GM12878 (cell line): ENCODE measurements around the gene NRXN3. TPM values are rescaled to one million over a fixed set of nuclear protein-coding genes. Genes with fewer than 3 reads are reported as not detected.

Experiments
- ATAC-seq: fragments of 200-7000 bp; cut with Tn5 transposase; 3 replicates; pipeline ENCODE4 v1.9.1; 2020; ENCODE audit warnings: mild to moderate bottlenecking, moderate library complexity
- BruUV-seq: library from RNA; stranded (reverse); fragments of 400-500 nt; replicated peaks from 2 replicates; lab custom pipeline; 2021; lab: Mats Ljungman, UMichigan
- CTCF ChIA-PET: fragments of 300-600 bp; sonication (Branson Sonifier 250); formaldehyde crosslinking; extraction: SDS; loops from one replicate; lab custom pipeline; 2021; ENCODE audit warnings: inconsistent platforms; lab: Yijun Ruan, JAX
- POLR2A ChIA-PET: fragments of 350-600 bp; formaldehyde crosslinking; extraction: SDS; loops from one replicate; lab custom pipeline; 2021; ENCODE audit warnings: inconsistent platforms; lab: Charles Lee
- RAD21 ChIA-PET: fragments of 300-600 bp; sonication (Branson Sonifier 250); formaldehyde crosslinking; loops from one replicate; lab custom pipeline; 2023; ENCODE audit warnings: antibody characterized with exemption; ENCODE audit not compliant: unreplicated experiment; lab: Charles Lee
- SMC1A ChIA-PET: fragments of 300-600 bp; sonication (Branson Sonifier 250); formaldehyde crosslinking; loops from one replicate; lab custom pipeline; 2023; ENCODE audit not compliant: unreplicated experiment, uncharacterized antibody; lab: Charles Lee
- DNase-seq: peaks from one replicate; pipeline ENCODE4 v3.0.0-alpha.2; 2011; ENCODE audit warnings: low read depth, low spot score
- FAIRE-seq: peaks from 3 replicates; lab custom pipeline; 2011; peaks lifted over from hg19 to GRCh38; lab: Jason Lieb, UNC
- H2AFZ ChIP-seq: 2 replicates; pipeline ENCODE4 v1.6.0; 2011; ENCODE audit warnings: low read depth, low read length, control low read depth; ENCODE audit not compliant: control insufficient read depth
- H3K27ac ChIP-seq: 2 replicates; pipeline ENCODE4 v1.5.1; 2011; ENCODE audit warnings: control low read depth; ENCODE audit not compliant: control insufficient read depth, insufficient read depth
- H3K27me3 ChIP-seq, 2 experiments: replicated peaks in 1 of 2; 2 replicates each; pipeline versions ENCODE4 v1.6.0 to v1.6.1; 2011; ENCODE audit warnings: low read length in 1 of 2; ENCODE audit not compliant: control insufficient read depth in 2 of 2, insufficient read depth in 2 of 2
- H3K36me3 ChIP-seq, 2 experiments: 2 replicates each; pipeline ENCODE4 v1.5.1; 2011; ENCODE audit warnings: low read length in 1 of 2; ENCODE audit not compliant: control insufficient read depth in 2 of 2, insufficient read depth in 2 of 2
- H3K4me1 ChIP-seq: 2 replicates; pipeline ENCODE4 v1.6.1; 2011; ENCODE audit warnings: mild to moderate bottlenecking, low read length, moderate library complexity, mixed read lengths; ENCODE audit not compliant: control insufficient read depth, insufficient read depth
- H3K4me2 ChIP-seq: 2 replicates; pipeline ENCODE4 v1.6.0; 2011; ENCODE audit warnings: control low read depth; ENCODE audit not compliant: control insufficient read depth, insufficient read depth
- H3K4me3 ChIP-seq: fragments of 200-600 bp; sonication (generic); 2 replicates; pipeline ENCODE4 v1.5.1; 2016
- H3K79me2 ChIP-seq: 2 replicates; pipeline ENCODE4 v1.6.0; 2011; ENCODE audit warnings: low read length; ENCODE audit not compliant: control insufficient read depth, insufficient read depth
- H3K9ac ChIP-seq: 2 replicates; pipeline ENCODE4 v1.8.0; 2011; ENCODE audit warnings: low read length, control low read depth, mixed read lengths; ENCODE audit not compliant: control insufficient read depth, insufficient read depth
- H3K9me3 ChIP-seq: replicated peaks from 3 replicates; pipeline ENCODE4 v1.5.1; 2011; ENCODE audit warnings: mild to moderate bottlenecking, low read length; ENCODE audit not compliant: control insufficient read depth, insufficient read depth
- H4K20me1 ChIP-seq: 2 replicates; pipeline ENCODE4 v1.6.0; 2011; ENCODE audit not compliant: control insufficient read depth, insufficient read depth
- CREM ChIP-seq: IDR thresholded peaks from 2 replicates; pipeline ENCODE4 v1.6.1; 2014; ENCODE audit warnings: antibody characterized with exemption, low read depth
- IKZF2 ChIP-seq, 2 experiments: fragments of 450-650 bp; IDR thresholded peaks; 2 replicates each; pipeline ENCODE4 v1.6.1; 2017; ENCODE audit warnings: mild to moderate bottlenecking in 2 of 2, moderate library complexity in 2 of 2
- MLLT1 ChIP-seq: fragments of 450-650 bp; IDR thresholded peaks from 2 replicates; pipeline ENCODE4 v1.6.1; 2016; ENCODE audit warnings: mild to moderate bottlenecking
- NR2F1 ChIP-seq: fragments of 450-650 bp; conservative IDR thresholded peaks from 2 replicates; pipeline ENCODE4 v1.6.1; 2017; ENCODE audit warnings: mild to moderate bottlenecking
- PML ChIP-seq: IDR thresholded peaks from 2 replicates; pipeline ENCODE4 v1.6.1; 2012; ENCODE audit warnings: low read length, inconsistent platforms
- PRDM15 ChIP-seq: fragments of 450-650 bp; formaldehyde crosslinking; IDR thresholded peaks from 2 replicates; pipeline ENCODE4 v1.4.0; 2020; ENCODE audit warnings: mild to moderate bottlenecking, moderate library complexity
- RCOR1 ChIP-seq: conservative IDR thresholded peaks from 2 replicates; pipeline ENCODE4 v1.6.1; 2012; ENCODE audit warnings: low read depth, low read length, improper control_type of control experiment
- in situ Hi-C: fragments of 300-500 bp; cut with MboI; formaldehyde crosslinking; loops from 9 replicates; pipeline ENCODE4 v1.14.3; 2018; ENCODE audit warnings: mixed read lengths
- intact Hi-C: fragments of 100-400 bp; cut with micrococcal nuclease; formaldehyde crosslinking; loops from one replicate; pipeline ENCODE4 v1.14.2; 2022; ENCODE audit not compliant: unreplicated experiment
- polyA plus RNA-seq, 11 experiments: library from polyadenylated mRNA; depleted of rRNA in 4 of 11; unstranded in 6 of 11; stranded (reverse) in 5 of 11; fragments of >200 nt; fragmentation: Nextera tagmentation in 4 of 11; fragmentation: Illumina TruSeq in 1 of 11; extraction: Ambion mirVana in 4 of 11; extraction: Trizol in 1 of 11; gene quantifications; 1 replicate in 1 of 11; 2 replicates in 10 of 11; pipeline versions ENCODE4 v1.2.1 to v1.2.3, GENCODE V29; 2011 to 2016; ENCODE audit warnings: inconsistent platforms in 2 of 11, missing spikeins in 2 of 11, low read depth in 1 of 11
- total RNA-seq, 4 experiments: library from RNA; depleted of rRNA in 3 of 4; stranded (reverse); fragments of >200 nt in 3 of 4; fragmentation: Illumina TruSeq in 1 of 4; extraction: Trizol in 1 of 4; gene quantifications; 2 replicates each; pipeline versions ENCODE4 v1.2.1 to v1.2.3, GENCODE V29; 2013 to 2021
- TF ChIP-seq, protein P1 (sequence below): fragments of 450-650 bp; IDR thresholded peaks from 2 replicates; pipeline ENCODE4 v1.6.1; 2017; ENCODE audit warnings: mild to moderate bottlenecking, moderate library complexity
- TF ChIP-seq, protein P2 (sequence below): fragments of 450-650 bp; IDR thresholded peaks from 2 replicates; pipeline ENCODE4 v1.6.1; 2017; ENCODE audit warnings: mild to moderate bottlenecking
- TF ChIP-seq, protein P3 (sequence below): fragments of 450-650 bp; IDR thresholded peaks from 2 replicates; pipeline ENCODE4 v1.6.1; 2017; ENCODE audit warnings: low read depth, mild to moderate bottlenecking, moderate library complexity

The NRXN3 gene
- total and polyA plus RNA-seq, 10 of the 15 experiments (the other 5 are each of a cell fraction or from before 2014, with no cell fraction given) = 0.52 to 3.3 (median 1.4) TPM

GRCh38 chr14:78631551-78631950, 461.4 kb downstream of the NRXN3 start (continued):
- TF ChIP-seq IKZF2 (IDR thresholded peaks at IDR 0.05) = no peak
- TF ChIP-seq NR2F1 = no peak
- TF ChIP-seq, protein P1, sequence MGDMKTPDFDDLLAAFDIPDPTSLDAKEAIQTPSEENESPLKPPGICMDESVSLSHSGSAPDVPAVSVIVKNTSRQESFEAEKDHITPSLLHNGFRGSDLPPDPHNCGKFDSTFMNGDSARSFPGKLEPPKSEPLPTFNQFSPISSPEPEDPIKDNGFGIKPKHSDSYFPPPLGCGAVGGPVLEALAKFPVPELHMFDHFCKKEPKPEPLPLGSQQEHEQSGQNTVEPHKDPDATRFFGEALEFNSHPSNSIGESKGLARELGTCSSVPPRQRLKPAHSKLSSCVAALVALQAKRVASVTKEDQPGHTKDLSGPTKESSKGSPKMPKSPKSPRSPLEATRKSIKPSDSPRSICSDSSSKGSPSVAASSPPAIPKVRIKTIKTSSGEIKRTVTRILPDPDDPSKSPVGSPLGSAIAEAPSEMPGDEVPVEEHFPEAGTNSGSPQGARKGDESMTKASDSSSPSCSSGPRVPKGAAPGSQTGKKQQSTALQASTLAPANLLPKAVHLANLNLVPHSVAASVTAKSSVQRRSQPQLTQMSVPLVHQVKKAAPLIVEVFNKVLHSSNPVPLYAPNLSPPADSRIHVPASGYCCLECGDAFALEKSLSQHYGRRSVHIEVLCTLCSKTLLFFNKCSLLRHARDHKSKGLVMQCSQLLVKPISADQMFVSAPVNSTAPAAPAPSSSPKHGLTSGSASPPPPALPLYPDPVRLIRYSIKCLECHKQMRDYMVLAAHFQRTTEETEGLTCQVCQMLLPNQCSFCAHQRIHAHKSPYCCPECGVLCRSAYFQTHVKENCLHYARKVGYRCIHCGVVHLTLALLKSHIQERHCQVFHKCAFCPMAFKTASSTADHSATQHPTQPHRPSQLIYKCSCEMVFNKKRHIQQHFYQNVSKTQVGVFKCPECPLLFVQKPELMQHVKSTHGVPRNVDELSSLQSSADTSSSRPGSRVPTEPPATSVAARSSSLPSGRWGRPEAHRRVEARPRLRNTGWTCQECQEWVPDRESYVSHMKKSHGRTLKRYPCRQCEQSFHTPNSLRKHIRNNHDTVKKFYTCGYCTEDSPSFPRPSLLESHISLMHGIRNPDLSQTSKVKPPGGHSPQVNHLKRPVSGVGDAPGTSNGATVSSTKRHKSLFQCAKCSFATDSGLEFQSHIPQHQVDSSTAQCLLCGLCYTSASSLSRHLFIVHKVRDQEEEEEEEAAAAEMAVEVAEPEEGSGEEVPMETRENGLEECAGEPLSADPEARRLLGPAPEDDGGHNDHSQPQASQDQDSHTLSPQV = no peak
- TF ChIP-seq PRDM15 (CRISPR knock-in tag) = no peak

DNA sequence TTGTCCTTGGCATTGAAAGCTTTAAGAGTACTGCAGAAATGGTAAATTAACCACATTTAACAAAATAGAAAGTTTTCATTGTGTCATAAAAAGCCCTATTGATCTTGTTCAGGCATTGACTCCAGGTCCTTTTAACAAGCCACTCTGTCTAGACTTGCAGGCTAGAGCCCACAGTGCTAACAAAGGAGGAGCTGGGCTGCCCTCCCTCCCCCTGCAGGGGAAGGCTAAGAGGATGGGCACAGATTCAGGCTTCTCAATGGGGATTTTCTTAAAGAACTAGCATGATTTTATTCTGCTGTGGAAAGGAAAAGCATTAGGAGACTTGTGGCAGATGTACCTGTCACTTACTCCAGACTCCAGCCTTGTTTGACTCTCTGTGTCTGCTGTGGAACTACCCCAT, 463.6 kb downstream of the NRXN3 start:
- Histone ChIP-seq H4K20me1 (no peaks in the 10 kb centered on the region), H3K27me3 (no peaks in the 10 kb centered on the region), H2AFZ (no peak overlapping the region), H3K27ac (no peak overlapping the region), H3K4me2 (no peak overlapping the region), H3K4me3 (no peak overlapping the region), H3K36me3 (no peaks in the 10 kb centered on the region), H3K4me1 (no peaks in the 10 kb centered on the region), H3K9me3 (no peaks in the 10 kb centered on the region), H3K9ac (no peak overlapping the region), H3K79me2 (no peaks in the 10 kb centered on the region)
- DNase-seq = no peak
- CTCF ChIA-PET = interaction anchor here (0.6 to 0.9 kb wide), 2 partner anchors 17 to 265 kb away, joined by 3 read pairs; no protein-coding TSS in a partner anchor
- FAIRE-seq = no peak
- no TSS peak for BruUV-seq
- in situ Hi-C loops = no loop called here
- RAD21 ChIA-PET = no interaction called here
- SMC1A ChIA-PET = no interaction called here
- POLR2A ChIA-PET = no interaction called here
- no peak for ATAC-seq
- intact Hi-C loops = no loop called here
- TF ChIP-seq CREM = no peak
- TF ChIP-seq, protein P2, sequence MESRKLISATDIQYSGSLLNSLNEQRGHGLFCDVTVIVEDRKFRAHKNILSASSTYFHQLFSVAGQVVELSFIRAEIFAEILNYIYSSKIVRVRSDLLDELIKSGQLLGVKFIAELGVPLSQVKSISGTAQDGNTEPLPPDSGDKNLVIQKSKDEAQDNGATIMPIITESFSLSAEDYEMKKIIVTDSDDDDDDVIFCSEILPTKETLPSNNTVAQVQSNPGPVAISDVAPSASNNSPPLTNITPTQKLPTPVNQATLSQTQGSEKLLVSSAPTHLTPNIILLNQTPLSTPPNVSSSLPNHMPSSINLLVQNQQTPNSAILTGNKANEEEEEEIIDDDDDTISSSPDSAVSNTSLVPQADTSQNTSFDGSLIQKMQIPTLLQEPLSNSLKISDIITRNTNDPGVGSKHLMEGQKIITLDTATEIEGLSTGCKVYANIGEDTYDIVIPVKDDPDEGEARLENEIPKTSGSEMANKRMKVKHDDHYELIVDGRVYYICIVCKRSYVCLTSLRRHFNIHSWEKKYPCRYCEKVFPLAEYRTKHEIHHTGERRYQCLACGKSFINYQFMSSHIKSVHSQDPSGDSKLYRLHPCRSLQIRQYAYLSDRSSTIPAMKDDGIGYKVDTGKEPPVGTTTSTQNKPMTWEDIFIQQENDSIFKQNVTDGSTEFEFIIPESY = no peak
- no peak for TF ChIP-seq RCOR1
- TF ChIP-seq MLLT1 = no peak
- TF ChIP-seq PML = no peak
- TF ChIP-seq, protein P3, sequence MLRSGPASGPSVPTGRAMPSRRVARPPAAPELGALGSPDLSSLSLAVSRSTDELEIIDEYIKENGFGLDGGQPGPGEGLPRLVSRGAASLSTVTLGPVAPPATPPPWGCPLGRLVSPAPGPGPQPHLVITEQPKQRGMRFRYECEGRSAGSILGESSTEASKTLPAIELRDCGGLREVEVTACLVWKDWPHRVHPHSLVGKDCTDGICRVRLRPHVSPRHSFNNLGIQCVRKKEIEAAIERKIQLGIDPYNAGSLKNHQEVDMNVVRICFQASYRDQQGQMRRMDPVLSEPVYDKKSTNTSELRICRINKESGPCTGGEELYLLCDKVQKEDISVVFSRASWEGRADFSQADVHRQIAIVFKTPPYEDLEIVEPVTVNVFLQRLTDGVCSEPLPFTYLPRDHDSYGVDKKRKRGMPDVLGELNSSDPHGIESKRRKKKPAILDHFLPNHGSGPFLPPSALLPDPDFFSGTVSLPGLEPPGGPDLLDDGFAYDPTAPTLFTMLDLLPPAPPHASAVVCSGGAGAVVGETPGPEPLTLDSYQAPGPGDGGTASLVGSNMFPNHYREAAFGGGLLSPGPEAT = no peak
